ENCODE data around the gene CAV3.

CAV3 gene

DNA sequence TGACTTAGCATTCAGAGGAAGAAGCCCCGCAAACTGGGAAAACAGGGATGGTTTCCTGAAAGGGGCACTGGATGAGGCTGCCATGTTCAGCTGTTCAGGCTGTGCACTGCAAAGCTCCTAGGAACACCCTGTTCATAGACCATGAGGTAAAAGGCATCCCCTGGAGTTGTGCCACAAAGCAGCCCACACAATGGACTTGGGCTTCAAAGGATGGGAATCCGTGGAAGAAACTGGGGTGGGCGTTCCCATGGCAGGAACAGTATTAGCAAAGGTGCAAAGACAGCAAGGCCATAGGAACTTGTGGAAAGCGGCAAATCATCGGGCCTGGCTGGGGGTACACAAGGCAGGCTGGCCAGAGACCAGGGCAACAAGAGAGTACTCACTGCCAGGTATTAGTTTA is 26.9 kb downstream of the CAV3 start:
- TF ChIP-seq, protein P1, sequence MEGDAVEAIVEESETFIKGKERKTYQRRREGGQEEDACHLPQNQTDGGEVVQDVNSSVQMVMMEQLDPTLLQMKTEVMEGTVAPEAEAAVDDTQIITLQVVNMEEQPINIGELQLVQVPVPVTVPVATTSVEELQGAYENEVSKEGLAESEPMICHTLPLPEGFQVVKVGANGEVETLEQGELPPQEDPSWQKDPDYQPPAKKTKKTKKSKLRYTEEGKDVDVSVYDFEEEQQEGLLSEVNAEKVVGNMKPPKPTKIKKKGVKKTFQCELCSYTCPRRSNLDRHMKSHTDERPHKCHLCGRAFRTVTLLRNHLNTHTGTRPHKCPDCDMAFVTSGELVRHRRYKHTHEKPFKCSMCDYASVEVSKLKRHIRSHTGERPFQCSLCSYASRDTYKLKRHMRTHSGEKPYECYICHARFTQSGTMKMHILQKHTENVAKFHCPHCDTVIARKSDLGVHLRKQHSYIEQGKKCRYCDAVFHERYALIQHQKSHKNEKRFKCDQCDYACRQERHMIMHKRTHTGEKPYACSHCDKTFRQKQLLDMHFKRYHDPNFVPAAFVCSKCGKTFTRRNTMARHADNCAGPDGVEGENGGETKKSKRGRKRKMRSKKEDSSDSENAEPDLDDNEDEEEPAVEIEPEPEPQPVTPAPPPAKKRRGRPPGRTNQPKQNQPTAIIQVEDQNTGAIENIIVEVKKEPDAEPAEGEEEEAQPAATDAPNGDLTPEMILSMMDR (conservative IDR thresholded peaks at IDR 0.05; ENCODE audit: low read depth, low read length): no peak
- no peak for DNase-seq (ENCODE audit: low read depth)
- H3K4me3 ChIP-seq (ENCODE audit: low read depth, low read length): no peak overlapping the region

DNA sequence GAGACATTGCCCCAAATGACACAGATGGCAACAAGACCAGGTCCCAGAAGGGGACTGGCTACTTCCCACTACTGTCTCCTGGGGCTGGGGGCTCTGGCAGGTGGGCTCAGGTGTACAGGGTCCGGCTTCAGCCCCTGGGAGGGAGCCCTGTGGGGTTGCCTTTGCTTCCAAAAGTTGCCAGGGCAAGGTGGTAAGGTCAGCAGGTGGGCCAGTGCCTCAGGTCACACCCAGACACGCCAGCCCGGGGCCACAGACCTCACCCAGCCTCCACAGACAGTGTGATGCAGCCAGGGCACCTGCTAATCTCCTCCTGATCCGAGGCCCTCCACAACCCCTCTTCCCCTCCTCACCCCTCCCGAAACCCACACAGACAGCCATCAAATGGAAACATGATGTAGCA is 28.3 kb downstream of the CAV3 start:
- no peak for DNase-seq (ENCODE audit: low read depth)
- H3K4me3 ChIP-seq (ENCODE audit: low read depth, low read length): no peak overlapping the region
- TF ChIP-seq, protein P1 (conservative IDR thresholded peaks at IDR 0.05; ENCODE audit: low read depth, low read length): no peak

DNA sequence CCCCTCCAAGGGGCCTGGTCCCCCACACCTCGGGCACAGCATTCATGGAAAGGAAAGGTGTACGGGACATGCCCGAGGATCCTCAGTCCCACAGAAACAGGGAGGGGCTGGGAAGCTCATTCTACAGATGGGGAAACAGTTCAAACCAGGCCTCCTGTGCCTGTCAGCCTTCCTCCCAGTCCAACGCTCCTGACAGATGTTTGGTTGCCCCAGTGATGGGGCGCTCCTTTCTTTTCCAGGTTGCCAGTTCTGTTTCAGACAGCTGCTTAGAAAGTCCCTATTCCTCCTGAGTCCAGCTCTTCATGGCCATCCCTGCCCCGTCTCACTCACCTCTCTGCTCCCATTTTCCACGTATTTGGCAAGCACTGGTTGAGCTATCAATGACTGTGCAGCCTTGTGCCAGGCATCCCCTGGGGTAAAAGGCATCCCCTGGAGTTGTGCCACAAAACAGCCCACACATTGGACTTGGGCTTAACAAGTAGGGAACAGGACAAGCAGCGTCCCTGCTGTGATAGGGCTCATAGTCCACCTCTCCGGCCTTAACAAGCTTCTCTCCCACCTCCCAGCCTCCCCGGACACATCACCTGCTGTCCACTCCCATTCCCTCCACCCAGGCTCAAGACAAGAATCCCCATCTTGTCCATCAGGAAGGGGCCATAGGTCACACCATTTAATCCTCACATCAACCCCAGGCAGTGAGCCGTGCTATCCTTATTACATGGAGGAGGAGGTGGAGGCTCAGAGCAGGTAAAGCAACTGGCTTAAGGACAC is 29.2 kb downstream of the CAV3 start:
- no peak for DNase-seq (ENCODE audit: low read depth)
- TF ChIP-seq, protein P1 (conservative IDR thresholded peaks at IDR 0.05; ENCODE audit: low read depth, low read length): no peak
- H3K4me3 ChIP-seq (ENCODE audit: low read depth, low read length): no peak overlapping the region

DNA sequence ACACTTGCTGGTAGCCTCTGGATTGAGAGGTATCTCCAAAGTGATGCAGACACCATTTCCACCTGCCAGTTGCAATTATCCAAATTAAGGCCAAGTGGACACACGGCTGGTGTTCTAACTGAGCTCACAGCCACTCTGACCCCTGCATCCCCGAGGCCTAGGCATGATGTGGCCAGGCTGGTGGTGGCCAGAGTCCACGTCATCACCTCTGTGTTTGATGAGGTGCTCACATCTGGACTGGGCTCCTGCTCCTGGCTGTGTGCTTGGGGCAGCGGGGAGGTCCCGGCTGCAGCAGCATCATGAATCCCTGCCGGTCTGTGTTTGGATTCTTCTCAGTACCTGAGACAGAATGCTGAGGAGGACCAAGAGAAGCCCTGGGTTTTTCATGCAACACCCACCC is 30.9 kb downstream of the CAV3 start:
- H3K4me3 ChIP-seq (ENCODE audit: low read depth, low read length): no peak overlapping the region
- TF ChIP-seq, protein P1 (conservative IDR thresholded peaks at IDR 0.05; ENCODE audit: low read depth, low read length): no peak
- no peak for DNase-seq (ENCODE audit: low read depth)

DNA sequence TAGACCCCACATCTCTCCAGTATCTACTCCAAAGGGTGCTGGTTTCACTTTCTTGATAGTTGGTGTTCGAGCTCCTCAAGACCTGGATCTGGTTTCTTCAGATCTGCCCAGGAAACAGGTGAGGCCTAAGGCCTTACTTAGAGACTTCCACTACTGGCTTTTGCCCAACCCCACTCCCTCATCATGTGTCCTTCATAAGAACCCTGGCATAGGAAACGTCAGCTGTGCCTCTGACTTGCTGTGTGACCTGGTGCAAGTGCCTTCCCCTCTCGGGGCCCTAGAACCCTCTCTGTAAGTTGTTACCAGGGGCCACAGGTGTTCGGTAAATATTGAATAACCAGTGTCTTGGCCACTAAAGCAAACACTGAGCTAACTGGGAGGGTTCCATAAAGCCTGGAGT is 31.9 kb downstream of the CAV3 start:
- no peak for DNase-seq (ENCODE audit: low read depth)
- TF ChIP-seq, protein P1 (conservative IDR thresholded peaks at IDR 0.05; ENCODE audit: low read depth, low read length): no peak
- H3K4me3 ChIP-seq (ENCODE audit: low read depth, low read length): no peak overlapping the region

DNA sequence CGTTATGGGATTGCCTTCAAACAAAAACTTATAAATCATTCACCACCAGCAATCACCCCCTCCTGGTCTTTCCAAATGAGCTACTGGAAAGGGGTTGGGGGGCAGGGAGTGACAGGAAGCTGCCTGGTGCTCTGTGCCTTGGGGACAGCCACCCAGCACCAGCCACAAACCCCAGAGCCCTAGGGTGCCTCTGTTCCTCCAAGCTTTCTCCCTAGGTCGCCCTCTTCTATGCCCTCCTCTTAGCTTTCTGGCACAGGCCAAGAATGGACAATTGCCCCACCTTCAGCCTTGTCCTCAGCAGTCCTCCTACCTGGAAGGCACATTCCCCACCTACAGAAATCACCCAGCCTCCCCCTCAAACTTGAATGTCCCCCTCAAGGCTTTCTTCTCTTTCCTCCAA is 32.5 kb downstream of the CAV3 start:
- TF ChIP-seq, protein P1 (conservative IDR thresholded peaks at IDR 0.05; ENCODE audit: low read depth, low read length): no peak
- DNase-seq (ENCODE audit: low read depth): no peak
- H3K4me3 ChIP-seq (ENCODE audit: low read depth, low read length): no peak overlapping the region

DNA sequence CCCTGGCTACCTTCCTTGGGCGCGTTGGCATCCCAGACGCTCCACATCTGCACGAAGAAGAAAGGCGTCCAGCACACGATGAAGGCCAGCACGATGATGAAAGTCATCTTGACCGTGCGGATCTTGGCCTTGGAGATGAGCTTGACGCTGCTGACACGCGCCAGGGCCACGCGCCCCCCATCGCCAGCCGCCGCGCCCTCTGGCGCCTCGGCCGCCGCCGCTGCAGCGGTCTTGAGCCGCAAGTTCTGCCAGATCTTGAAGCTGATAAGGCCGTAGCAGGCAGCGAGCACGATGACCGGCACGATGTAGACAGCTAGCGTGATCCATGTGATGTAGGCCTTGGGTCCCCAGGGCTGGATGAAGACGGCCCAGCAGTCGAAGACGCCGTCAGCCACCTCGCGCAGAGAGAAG is 33.7 kb downstream of the CAV3 start:
- H3K4me3 ChIP-seq (ENCODE audit: low read depth, low read length): peak overlapping the region; percentile 68
- TF ChIP-seq, protein P1 (conservative IDR thresholded peaks at IDR 0.05; ENCODE audit: low read depth, low read length): no peak
- no peak for DNase-seq (ENCODE audit: low read depth)

All from choroid plexus epithelial cell (primary cell).